DND-41 (cell line): ENCODE measurements around the gene NPHP4.
A peak's percentile ranks its signal among the peaks of the same experiment; 100 is the strongest.

Source experiments
- ATAC-seq: fragments of 200-7000 bp; cut with Tn5 transposase; 3 replicates; pipeline ENCODE4 v1.9.1; 2021; ENCODE audit warnings: low read depth; ENCODE audit not compliant: insufficient read depth
- DNase-seq: peaks from one replicate; pipeline ENCODE4 v3.0.0-alpha.2; 2020
- H2AFZ ChIP-seq: 2 replicates; pipeline ENCODE4 v1.6.0; 2012; ENCODE audit warnings: low read depth, low read length
- H3K27ac ChIP-seq: 2 replicates; pipeline ENCODE4 v1.5.1; 2012; ENCODE audit warnings: low read length, inconsistent platforms
- H3K27me3 ChIP-seq: fragments of 200-600 bp; sonication (generic); 2 replicates; pipeline ENCODE4 v1.6.0; 2012; ENCODE audit warnings: low read length, mild to moderate bottlenecking, inconsistent platforms; ENCODE audit not compliant: insufficient read depth, poor library complexity
- H3K36me3 ChIP-seq: 2 replicates; pipeline ENCODE4 v1.5.1; 2012; ENCODE audit warnings: low read length, inconsistent platforms; ENCODE audit not compliant: insufficient read depth
- H3K4me1 ChIP-seq: 2 replicates; pipeline ENCODE4 v1.5.1; 2012; ENCODE audit warnings: mild to moderate bottlenecking, low read length; ENCODE audit not compliant: insufficient read depth
- H3K4me2 ChIP-seq: 2 replicates; pipeline ENCODE4 v1.6.0; 2012; ENCODE audit warnings: mild to moderate bottlenecking, moderate library complexity, low read length, inconsistent platforms; ENCODE audit not compliant: insufficient read depth
- H3K4me3 ChIP-seq, 2 experiments: fragments of 200-600 bp in 1 of 2; shearing (Covaris generic) in 1 of 2; 2 replicates each; pipeline ENCODE4 v1.5.1; 2012 to 2016; ENCODE audit warnings: inconsistent platforms in 2 of 2, low read length in 2 of 2, mild to moderate bottlenecking in 2 of 2, low read depth in 1 of 2, moderate library complexity in 1 of 2
- H3K79me2 ChIP-seq: 2 replicates; pipeline ENCODE4 v1.6.0; 2012; ENCODE audit warnings: low read length, inconsistent platforms; ENCODE audit not compliant: insufficient read depth
- H3K9ac ChIP-seq: 2 replicates; pipeline ENCODE4 v1.6.0; 2012; ENCODE audit warnings: low read depth, mild to moderate bottlenecking, inconsistent platforms, low read length, moderate library complexity
- H3K9me3 ChIP-seq: 2 replicates; pipeline ENCODE4 v1.5.1; 2012; ENCODE audit warnings: low read length, moderate library complexity, mild to moderate bottlenecking, inconsistent platforms; ENCODE audit not compliant: insufficient read depth, severe bottlenecking
- H4K20me1 ChIP-seq: 2 replicates; pipeline ENCODE4 v1.6.0; 2012; ENCODE audit warnings: low read length; ENCODE audit not compliant: insufficient read depth
- EZH2 ChIP-seq: IDR thresholded peaks from 3 replicates; pipeline ENCODE4 v1.6.1; 2012; ENCODE audit warnings: borderline replicate concordance, low read depth, mild to moderate bottlenecking, moderate library complexity, low read length, inconsistent platforms; ENCODE audit not compliant: severe bottlenecking
- TF ChIP-seq, protein P1 (sequence below): IDR thresholded peaks from 2 replicates; pipeline ENCODE4 v1.5.1; 2012; ENCODE audit warnings: borderline replicate concordance, low read length, moderate library complexity, mild to moderate bottlenecking; ENCODE audit not compliant: poor library complexity, severe bottlenecking; ENCODE audit errors: extremely low read depth

Gene NPHP4

DNA sequence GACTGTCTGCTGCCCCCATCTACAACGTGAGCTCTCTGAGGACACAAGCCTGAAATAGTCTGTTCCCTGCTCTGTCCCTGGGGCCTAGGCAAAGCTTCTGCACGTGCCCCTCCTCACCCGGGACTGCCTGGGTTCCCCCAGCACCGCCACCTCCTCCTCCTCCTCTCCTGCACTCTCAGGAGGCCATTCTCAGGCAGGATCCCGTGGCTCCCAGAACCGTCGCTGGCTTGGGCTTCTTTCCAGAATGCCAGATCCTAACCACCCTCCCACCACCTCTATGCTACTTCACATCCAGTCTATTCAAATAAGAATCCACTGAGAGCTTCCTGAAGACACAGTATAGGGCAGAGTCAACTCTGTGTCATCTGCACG lies 11.2 kb downstream of the NPHP4 start:
- 0 out of 2 replicates have a peak overlapping the region, but pooled peaks have one; percentile 3 for H3K27ac ChIP-seq
- peaks cover 54% of the 10 kb centered on the region for H3K36me3 ChIP-seq
- no peak overlapping the region for H2AFZ ChIP-seq
- H3K4me1 ChIP-seq = peaks cover 15% of the 10 kb centered on the region
- ATAC-seq (no peak), DNase-seq (no peak)
- TF ChIP-seq EZH2 = no peak
- TF ChIP-seq, protein P1, sequence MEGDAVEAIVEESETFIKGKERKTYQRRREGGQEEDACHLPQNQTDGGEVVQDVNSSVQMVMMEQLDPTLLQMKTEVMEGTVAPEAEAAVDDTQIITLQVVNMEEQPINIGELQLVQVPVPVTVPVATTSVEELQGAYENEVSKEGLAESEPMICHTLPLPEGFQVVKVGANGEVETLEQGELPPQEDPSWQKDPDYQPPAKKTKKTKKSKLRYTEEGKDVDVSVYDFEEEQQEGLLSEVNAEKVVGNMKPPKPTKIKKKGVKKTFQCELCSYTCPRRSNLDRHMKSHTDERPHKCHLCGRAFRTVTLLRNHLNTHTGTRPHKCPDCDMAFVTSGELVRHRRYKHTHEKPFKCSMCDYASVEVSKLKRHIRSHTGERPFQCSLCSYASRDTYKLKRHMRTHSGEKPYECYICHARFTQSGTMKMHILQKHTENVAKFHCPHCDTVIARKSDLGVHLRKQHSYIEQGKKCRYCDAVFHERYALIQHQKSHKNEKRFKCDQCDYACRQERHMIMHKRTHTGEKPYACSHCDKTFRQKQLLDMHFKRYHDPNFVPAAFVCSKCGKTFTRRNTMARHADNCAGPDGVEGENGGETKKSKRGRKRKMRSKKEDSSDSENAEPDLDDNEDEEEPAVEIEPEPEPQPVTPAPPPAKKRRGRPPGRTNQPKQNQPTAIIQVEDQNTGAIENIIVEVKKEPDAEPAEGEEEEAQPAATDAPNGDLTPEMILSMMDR = no peak
- no peaks in the 10 kb centered on the region for H3K9me3 ChIP-seq
- H3K9ac ChIP-seq = no peak overlapping the region
- H4K20me1 ChIP-seq = peaks cover 11% of the 10 kb centered on the region
- 0 out of 2 replicates have a peak, but pooled peaks cover under 1% of the 10 kb centered on the region for H3K79me2 ChIP-seq
- H3K4me2 ChIP-seq = no peak overlapping the region
- H3K27me3 ChIP-seq = no peaks in the 10 kb centered on the region
- no peak overlapping the region for H3K4me3 ChIP-seq

DNA sequence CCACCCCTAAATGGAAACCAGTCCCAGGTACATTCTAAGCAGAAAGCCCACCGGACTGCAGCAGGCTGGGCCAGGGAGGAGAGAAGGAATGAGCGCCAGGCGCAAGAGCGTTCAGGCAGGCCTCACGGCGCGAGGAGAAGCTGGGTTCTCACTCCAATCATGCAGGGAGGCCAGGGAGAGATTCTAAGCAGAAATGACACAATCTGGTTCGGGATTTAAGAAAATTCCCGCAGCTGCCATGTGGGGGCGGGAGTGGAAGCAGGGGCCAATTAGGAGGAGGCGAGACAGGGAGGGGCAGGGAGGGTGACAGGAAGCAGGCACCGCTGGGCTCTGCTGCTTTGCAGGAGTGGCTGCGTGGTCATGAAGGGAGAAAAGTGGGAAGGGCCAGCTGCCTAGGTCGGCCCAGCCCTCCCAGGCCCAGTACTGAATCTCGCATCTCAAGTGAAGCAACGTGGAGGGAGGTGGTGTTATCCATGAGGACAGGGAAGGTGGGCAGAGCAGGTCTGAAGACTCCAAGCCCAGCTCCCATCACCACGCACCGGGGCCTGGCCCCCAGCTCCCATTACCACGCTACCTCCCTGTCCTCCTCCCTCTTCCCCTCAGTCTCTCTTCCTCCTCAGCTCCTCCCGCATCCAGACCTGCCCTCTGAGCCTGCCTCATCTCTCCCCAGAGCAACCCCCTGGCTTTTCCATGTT lies 11.8 kb downstream of the NPHP4 start:
- Histone ChIP-seq H3K9ac (no peak overlapping the region), H3K79me2 (no peaks in the 10 kb centered on the region), H3K4me2 (no peak overlapping the region), H2AFZ (no peak overlapping the region), H3K36me3 (peaks cover 48% of the 10 kb centered on the region), H3K4me3 (no peak overlapping the region), H3K9me3 (no peaks in the 10 kb centered on the region), H4K20me1 (peaks cover 7% of the 10 kb centered on the region), H3K4me1 (peaks cover 20% of the 10 kb centered on the region), H3K27ac (0 out of 2 replicates have a peak overlapping the region, but pooled peaks have one; percentile 3), H3K27me3 (no peaks in the 10 kb centered on the region)
- ATAC-seq (no peak), DNase-seq (peak; percentile 29)
- no peak for TF ChIP-seq EZH2
- TF ChIP-seq, protein P1 = no peak

- H2AFZ ChIP-seq = no peak overlapping the region
- no peak overlapping the region for H3K4me2 ChIP-seq
- DNase-seq = no peak
- no peak for ATAC-seq
- no peak overlapping the region for H3K27ac ChIP-seq
- no peaks in the 10 kb centered on the region for H3K27me3 ChIP-seq
- H3K9ac ChIP-seq = no peak overlapping the region
- H3K79me2 ChIP-seq = no peaks in the 10 kb centered on the region; the same call in 1 of the 2 replicates
- no peak overlapping the region for H3K4me3 ChIP-seq
- peaks cover 7% of the 10 kb centered on the region; the same call in 1 of the 2 replicates for H4K20me1 ChIP-seq
- peaks cover 27% of the 10 kb centered on the region for H3K4me1 ChIP-seq
- no peaks in the 10 kb centered on the region for H3K9me3 ChIP-seq
- peaks cover 44% of the 10 kb centered on the region for H3K36me3 ChIP-seq
- TF ChIP-seq EZH2 = no peak
- TF ChIP-seq, protein P1 = no peak
These were observed 12.5 kb downstream of the NPHP4 start for GRCh38 chr1:5979536-5980313.
